ENCODE results near the gene HTR4. TPM values are rescaled to one million over a fixed set of nuclear protein-coding genes. Genes with fewer than 3 reads are reported as not detected.

Gene HTR4
- total and polyA plus RNA-seq, 12 donors = 0.16 to 1.1 (median 0.40) TPM; not detected in 2

DNA sequence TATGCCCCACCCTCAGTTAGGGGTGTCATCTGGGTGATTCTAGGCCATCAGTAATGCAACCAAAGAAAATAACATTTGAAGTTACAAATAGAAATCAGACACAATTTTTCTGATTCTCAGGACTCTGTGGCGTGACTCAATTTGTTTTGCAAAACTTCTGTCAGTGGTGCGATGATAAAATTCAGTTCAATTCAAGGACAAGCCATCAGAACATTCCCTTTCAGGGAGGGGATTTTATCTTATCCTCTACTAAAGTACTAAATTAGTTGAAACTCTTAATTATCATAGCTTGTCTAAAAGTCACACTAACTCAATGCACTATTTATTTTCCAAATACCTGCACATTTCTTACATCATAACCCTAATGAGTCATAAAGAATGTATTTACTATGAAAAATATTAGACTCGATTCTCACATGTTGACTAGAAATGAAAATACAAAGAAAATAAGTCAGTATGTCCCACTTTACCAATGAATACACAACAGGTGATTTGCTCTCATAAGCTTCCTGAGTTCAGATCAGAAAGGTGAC lies 28.2 kb downstream of the HTR4 start:
- 86 to 88% methylated on average over 3 of the region's 3 CpGs for WGBS, 2 donors

DNA sequence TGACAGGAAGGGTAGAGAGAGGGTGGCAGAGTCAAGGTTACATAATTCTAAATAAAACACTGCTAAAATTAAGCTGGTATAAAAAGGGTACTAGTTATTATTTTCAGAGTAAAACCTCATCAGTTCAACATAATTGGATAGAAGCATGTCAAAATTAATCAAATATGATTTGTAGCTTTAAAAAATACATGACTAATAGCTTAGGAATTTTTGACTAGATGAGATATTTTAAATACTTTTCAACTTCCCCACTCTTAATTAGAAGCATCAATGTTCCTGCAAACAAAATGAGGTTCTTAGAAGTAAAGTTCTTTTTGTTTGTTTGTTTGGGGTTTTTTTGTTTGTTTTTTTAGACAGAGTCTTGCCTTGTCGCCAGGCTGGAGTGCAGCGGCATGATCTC lies 29.1 kb downstream of the HTR4 start:
- no peaks in the 10 kb centered on the region for H3K36me3 ChIP-seq
- 85 to 93% methylated on average over 2 of the region's 2 CpGs for WGBS, 2 donors
- DNase-seq = no peak
- no peak overlapping the region for H3K4me3 ChIP-seq
- H3K27ac ChIP-seq = no peak overlapping the region
- intact Hi-C loops (cut with DNase I) = loop anchor here in 1 of 10 donors (10.0 kb wide), 1 partner anchor 150 kb away; no protein-coding TSS in a partner anchor
- TF ChIP-seq, protein P1, sequence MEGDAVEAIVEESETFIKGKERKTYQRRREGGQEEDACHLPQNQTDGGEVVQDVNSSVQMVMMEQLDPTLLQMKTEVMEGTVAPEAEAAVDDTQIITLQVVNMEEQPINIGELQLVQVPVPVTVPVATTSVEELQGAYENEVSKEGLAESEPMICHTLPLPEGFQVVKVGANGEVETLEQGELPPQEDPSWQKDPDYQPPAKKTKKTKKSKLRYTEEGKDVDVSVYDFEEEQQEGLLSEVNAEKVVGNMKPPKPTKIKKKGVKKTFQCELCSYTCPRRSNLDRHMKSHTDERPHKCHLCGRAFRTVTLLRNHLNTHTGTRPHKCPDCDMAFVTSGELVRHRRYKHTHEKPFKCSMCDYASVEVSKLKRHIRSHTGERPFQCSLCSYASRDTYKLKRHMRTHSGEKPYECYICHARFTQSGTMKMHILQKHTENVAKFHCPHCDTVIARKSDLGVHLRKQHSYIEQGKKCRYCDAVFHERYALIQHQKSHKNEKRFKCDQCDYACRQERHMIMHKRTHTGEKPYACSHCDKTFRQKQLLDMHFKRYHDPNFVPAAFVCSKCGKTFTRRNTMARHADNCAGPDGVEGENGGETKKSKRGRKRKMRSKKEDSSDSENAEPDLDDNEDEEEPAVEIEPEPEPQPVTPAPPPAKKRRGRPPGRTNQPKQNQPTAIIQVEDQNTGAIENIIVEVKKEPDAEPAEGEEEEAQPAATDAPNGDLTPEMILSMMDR (IDR thresholded peaks at IDR 0.05) = no peak
- ATAC-seq = no peak
- H3K27me3 ChIP-seq = peaks cover 0 to 6% (median 0%) of the 10 kb centered on the region in 7 donors
- H3K4me1 ChIP-seq = peaks cover 0 to 4% (median 0%) of the 10 kb centered on the region in 9 donors
- no peaks in the 10 kb centered on the region for H3K9me3 ChIP-seq

More for the DNA sequence above, 28.2 kb downstream of the HTR4 start:
- H3K27me3 ChIP-seq = peaks cover 0 to 6% (median 0%) of the 10 kb centered on the region in 7 donors
- no peaks in the 10 kb centered on the region for H3K9me3 ChIP-seq
- intact Hi-C loops (cut with DNase I) = loop anchor here in 1 of 10 donors (10.0 kb wide), 1 partner anchor 151 kb away; no protein-coding TSS in a partner anchor
- TF ChIP-seq, protein P1 (IDR thresholded peaks at IDR 0.05) = no peak
- ATAC-seq (no peak), DNase-seq (no peak)
- H3K27ac ChIP-seq = no peak overlapping the region
- no peaks in the 10 kb centered on the region for H3K36me3 ChIP-seq
- no peak overlapping the region for H3K4me3 ChIP-seq
- no peaks in the 10 kb centered on the region for H3K4me1 ChIP-seq

GRCh38 chr5:148623741-148624140 lies 30.6 kb downstream of the HTR4 start:
- DNase-seq (no peak), ATAC-seq (no peak)
- H3K27me3 ChIP-seq = peaks cover 0 to 6% (median 0%) of the 10 kb centered on the region in 7 donors
- H3K27ac ChIP-seq = no peak overlapping the region
- 52 to 64% methylated on average over 7 of the region's 7 CpGs for WGBS, 2 donors
- TF ChIP-seq, protein P1 (IDR thresholded peaks at IDR 0.05) = no peak
- no peak overlapping the region for H3K4me3 ChIP-seq
- H3K9me3 ChIP-seq = no peaks in the 10 kb centered on the region
- no peaks in the 10 kb centered on the region for H3K36me3 ChIP-seq
- H3K4me1 ChIP-seq = peaks cover 0 to 10% (median 0%) of the 10 kb centered on the region in 9 donors
- intact Hi-C loops (cut with DNase I) = loop anchor here in 1 of 10 donors (10.0 kb wide), 1 partner anchor 149 kb away; no protein-coding TSS in a partner anchor

DNA sequence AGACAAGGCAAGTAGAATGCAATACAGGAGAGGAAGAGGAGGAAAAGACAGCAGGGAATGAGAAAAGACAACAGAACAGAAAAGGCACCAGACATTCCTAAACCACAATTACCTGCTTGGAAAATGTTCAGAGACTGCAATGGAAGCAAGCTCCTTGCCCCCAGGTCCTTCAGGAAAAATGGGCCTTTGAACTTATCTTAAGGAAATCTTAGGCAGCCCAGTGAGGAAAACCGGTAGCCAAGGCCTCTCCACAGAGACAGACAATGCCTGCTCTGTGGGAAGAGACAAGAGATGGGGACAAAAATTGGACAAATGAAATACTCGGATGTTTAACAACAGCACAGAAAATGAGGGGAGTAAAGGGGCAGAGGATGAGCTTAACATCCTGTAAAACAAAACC lies 31.2 kb downstream of the HTR4 start:
- WGBS, 2 donors = 70 to 89% methylated on average over 2 of the region's 2 CpGs
- no peak overlapping the region for H3K27ac ChIP-seq
- DNase-seq (no peak), ATAC-seq (no peak)
- TF ChIP-seq, protein P1 (IDR thresholded peaks at IDR 0.05) = no peak
- H3K9me3 ChIP-seq = no peaks in the 10 kb centered on the region
- intact Hi-C loops (cut with DNase I) = loop anchor here in 1 of 10 donors (10.0 kb wide), 1 partner anchor 148 kb away; no protein-coding TSS in a partner anchor
- H3K4me1 ChIP-seq = peaks cover 0 to 10% (median 0%) of the 10 kb centered on the region in 9 donors
- no peaks in the 10 kb centered on the region for H3K36me3 ChIP-seq
- H3K4me3 ChIP-seq = no peak overlapping the region
- H3K27me3 ChIP-seq = peaks cover 0 to 6% (median 0%) of the 10 kb centered on the region in 7 donors
